CD4-positive, alpha-beta T cell treated with Interleukin-12 subunit alpha and Interleukin-12 subunit beta, for 1 hour (primary cell): ENCODE measurements around the gene ZFP69.

Source experiments
- DNase-seq: peaks from one replicate; pipeline ENCODE4 v3.0.0-alpha.2; 2020

Gene ZFP69

DNA sequence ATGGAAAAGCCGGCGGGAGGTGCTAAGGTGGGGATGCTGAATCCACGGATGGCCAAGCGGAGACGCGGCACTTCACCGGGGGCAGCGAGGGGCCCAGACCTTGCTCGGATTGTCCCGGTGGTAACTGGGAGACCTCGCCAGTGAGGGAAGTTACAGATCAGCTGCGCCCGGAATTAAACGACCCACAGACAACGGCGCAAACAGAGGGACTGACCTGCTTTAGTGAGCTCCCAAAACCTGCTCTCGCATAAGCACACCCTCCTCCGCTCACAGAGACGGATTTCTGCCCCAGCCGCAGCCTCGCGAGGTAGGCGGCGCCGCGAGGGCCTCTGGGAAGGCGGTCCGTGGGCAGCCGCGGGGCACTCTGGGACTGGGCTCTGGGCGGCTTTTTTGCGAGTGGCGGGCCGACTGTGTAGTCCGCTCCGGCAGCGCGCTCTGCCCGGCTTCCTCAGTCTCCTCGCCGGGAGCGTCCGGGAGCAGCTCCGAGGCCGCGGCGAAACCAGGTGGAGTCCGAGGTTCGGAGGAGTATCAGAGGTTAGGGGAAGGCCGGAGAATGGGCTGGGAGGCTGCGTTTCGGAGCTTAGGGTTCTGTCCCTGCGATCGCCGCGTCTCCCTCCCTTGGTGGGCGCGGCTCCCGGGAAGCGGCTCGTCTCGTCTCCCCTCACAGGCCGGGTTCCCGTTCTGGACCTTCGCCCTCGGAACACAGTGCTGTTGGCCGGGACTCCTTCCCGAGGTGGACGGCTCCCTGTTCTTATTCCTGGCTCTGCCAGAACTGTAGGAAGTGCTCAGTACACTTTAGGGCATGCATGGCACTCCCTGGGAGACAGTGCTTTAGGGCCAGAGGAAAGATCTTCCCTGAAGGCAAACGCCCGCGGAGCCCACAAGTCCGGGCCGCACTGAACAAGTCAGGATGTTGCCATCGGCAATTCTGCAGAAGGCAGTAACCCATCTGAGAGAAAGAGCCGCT, 31.6 kb downstream of the ZFP69 start, which contains the start of gene EXO5:
Gene EXO5, plus strand, starts transcription at position 393 of the 967 bp plus-strand sequence. CDS start 5,778 bp downstream, outside the sequence.
- DNase-seq, result peak; percentile 83

DNA sequence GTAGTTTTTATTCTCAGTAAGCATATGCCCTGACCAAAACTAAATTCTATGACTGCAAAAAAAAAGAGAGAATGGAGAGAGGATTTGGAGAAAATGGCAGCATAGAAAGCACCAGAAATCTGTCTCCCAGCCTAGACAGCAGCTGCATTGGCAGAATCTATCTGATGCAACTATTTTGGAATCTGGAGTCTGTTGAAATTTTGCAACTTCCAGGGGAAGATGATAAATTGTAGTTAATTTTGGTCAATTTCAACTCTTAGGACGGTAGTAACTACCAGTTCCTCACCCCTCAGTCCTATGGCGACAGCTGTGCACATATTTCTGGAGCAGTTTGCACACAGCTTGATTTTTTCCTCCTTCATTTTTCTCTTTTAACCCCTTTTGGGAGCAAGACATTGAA, 42.4 kb downstream of the ZFP69 start:
- DNase-seq, result no peak

GRCh38 chr1:40530735-40531380, 53.8 kb downstream of the ZFP69 start:
- DNase-seq, result no peak

GRCh38 chr1:40531381-40532061, 54.4 kb downstream of the ZFP69 start, which contains the start of gene ZNF684:
Gene ZNF684, plus strand, starts transcription at chr1:40531637. Its CDS starts 1,530 bp downstream, at chr1:40533167.
- DNase-seq, result peak; percentile 90

DNA sequence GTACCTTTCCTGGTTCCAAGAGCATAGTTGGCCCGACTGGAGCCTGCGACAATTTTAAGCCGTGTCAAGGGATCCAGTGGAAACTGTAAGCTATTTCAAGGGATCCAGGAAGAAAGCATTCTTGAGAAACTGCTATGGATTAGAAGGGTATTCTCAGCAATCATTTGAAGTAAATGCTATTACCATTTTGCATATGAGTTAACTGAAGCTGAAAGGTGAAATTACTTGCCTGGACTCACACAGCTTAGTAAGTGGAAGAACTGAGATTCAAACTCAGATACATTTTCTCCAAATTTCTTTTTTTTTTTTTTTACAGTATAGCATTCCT, 54.9 kb downstream of the ZFP69 start:
- no peak for DNase-seq

DNA sequence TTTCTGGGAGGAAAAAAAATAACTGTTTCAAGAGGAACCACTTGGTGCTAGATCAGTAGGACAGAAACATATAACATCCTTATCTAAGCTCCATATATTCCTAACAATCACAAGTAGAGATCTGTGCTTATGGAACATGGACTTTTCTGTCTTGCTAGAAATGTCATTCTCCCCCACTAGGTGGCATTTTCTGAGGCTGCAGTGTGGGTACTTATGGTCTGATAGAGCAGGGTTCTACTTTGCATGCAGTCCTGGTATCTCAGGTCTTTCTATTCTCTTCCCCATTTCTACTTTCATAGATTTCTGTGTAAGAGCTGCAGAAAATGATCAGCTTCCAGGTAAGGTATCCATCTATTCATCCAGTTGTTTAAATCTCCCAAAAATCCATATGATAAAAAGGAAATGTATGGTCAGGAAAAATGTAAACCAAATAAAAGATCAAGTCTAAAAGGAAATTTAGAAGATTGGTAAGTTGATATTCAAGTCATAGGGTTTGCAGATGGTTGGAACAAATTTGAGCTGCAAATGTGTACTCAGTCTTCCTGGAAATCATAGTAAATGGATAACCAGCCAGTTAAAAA, 55.8 kb downstream of the ZFP69 start:
- peak; percentile 50 for DNase-seq

- DNase-seq, result no peak
Measured at GRCh38 chr1:40534589-40534988, 57.5 kb downstream of the ZFP69 start.

- DNase-seq, result no peak
Measured at GRCh38 chr1:40535732-40536131, 58.6 kb downstream of the ZFP69 start.

DNA sequence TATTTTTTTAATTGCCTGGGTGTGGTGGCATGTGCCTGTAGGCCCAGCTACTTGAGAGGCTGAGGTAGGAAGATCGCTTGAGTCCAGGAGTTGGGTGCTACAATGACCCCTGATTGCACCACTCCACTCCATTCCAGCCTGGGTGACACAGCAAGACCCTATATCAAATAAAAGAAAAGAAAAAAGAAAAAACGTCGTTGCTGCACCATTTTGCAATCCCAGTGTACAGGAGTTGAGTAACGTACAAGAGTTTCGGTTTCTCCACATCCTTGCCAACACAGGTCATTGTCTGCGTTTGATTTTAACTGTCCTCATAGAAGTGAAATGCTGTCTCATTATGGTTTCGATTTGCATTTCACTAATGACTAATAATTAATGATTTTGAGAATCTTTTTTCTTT, 62.2 kb downstream of the ZFP69 start:
- DNase-seq, result no peak
